Right lobe of liver (tissue), 6 donors: ENCODE results near the gene JADE1. TPM values are rescaled to one million over a fixed set of nuclear protein-coding genes. Genes with fewer than 3 reads are reported as not detected.

Experiments
- ATAC-seq, 4 donors: fragments of 200-7000 bp; cut with Tn5 transposase; one replicate each; pipeline ENCODE4 v1.9.1; 2020; ENCODE audit warnings: mild to moderate bottlenecking in 4 of 4, moderate library complexity in 4 of 4
- DNase-seq, 3 donors: peaks; one replicate each; pipeline ENCODE4 v3.0.0-alpha.2; 2020
- H3K27ac ChIP-seq, 3 donors: fragments of 200-600 bp; one replicate each; pipeline ENCODE4 v1.8.0; 2022
- H3K27me3 ChIP-seq, 2 donors: fragments of 200-600 bp; one replicate each; pipeline ENCODE4 v1.8.0; 2022
- H3K36me3 ChIP-seq, 4 donors: fragments of 200-600 bp; sonication (generic) in 1 of 4; one replicate each; pipeline versions ENCODE4 v1.5.1 to v1.8.0; 2017 to 2022; ENCODE audit warnings: control low read depth in 1 of 4
- H3K4me1 ChIP-seq, 4 donors: fragments of 200-600 bp; sonication (generic) in 1 of 4; one replicate each; pipeline versions ENCODE4 v1.5.1 to v1.8.0; 2017 to 2022; ENCODE audit warnings: control low read depth in 1 of 4
- H3K4me3 ChIP-seq, 3 donors: fragments of 200-600 bp; one replicate each; pipeline ENCODE4 v1.8.0; 2022
- H3K9me3 ChIP-seq, 4 donors: fragments of 200-600 bp; sonication (generic) in 1 of 4; one replicate each; pipeline versions ENCODE4 v1.5.1 to v1.8.0; 2017 to 2022; ENCODE audit warnings: control low read depth in 1 of 4
- POLR2A ChIP-seq: fragments of 450-650 bp; IDR thresholded peaks from one replicate; pipeline ENCODE4 v1.6.1; 2017; ENCODE audit warnings: antibody characterized with exemption, mild to moderate bottlenecking
- WGBS: methylation state at CpG from one replicate; pipeline ENCODE4 v1.1.6; 2018; ENCODE audit warnings: low coverage, low lambda C conversion rate; ENCODE audit not compliant: insufficient coverage; ENCODE audit errors: missing lambda C conversion rate; 5-methylcytosine and 5-hydroxymethylcytosine counted together
- intact Hi-C, 2 donors: fragments of 100-400 bp; cut with DNase I; formaldehyde crosslinking; loops; one replicate each; pipeline versions ENCODE4 v1.11.2 to v1.14.1; 2022
- total RNA-seq, 6 experiments: library from RNA; depleted of rRNA in 2 of 6; stranded (reverse); fragments of >200 nt in 2 of 6; fragmentation: NEBNext Ultra II Directional in 3 of 6; extraction: Animal tissue kit (Norgen Biotek cat#: 25700) in 3 of 6; gene quantifications; one replicate each; pipeline versions ENCODE4 v1.1.0 to v1.2.4, GENCODE V29; 2016 to 2023
- TF ChIP-seq, protein P1 (sequence below), 4 donors: fragments of 200-600 bp in 3 of 4; fragments of 450-650 bp in 1 of 4; IDR thresholded peaks; one replicate each; pipeline versions ENCODE4 v1.5.1 to v1.8.0; 2016 to 2022; ENCODE audit warnings: antibody characterized with exemption in 4 of 4, mild to moderate bottlenecking in 2 of 4
- donor health status: DM: no; HTN: yes; CAD: no.
- donor health status: DM: no; HTN: no; CAD: no.
- donor health status: DM: no; HTN: no; CAD: no.
- donor health status: DM: no; HTN: yes; CAD: no.
- donor health status: DM: no; HTN: yes; CAD: no.

The JADE1 gene
- total RNA-seq, 6 experiments from 2014 or later, result 8.2 to 16.9 (median 9.9) TPM

DNA sequence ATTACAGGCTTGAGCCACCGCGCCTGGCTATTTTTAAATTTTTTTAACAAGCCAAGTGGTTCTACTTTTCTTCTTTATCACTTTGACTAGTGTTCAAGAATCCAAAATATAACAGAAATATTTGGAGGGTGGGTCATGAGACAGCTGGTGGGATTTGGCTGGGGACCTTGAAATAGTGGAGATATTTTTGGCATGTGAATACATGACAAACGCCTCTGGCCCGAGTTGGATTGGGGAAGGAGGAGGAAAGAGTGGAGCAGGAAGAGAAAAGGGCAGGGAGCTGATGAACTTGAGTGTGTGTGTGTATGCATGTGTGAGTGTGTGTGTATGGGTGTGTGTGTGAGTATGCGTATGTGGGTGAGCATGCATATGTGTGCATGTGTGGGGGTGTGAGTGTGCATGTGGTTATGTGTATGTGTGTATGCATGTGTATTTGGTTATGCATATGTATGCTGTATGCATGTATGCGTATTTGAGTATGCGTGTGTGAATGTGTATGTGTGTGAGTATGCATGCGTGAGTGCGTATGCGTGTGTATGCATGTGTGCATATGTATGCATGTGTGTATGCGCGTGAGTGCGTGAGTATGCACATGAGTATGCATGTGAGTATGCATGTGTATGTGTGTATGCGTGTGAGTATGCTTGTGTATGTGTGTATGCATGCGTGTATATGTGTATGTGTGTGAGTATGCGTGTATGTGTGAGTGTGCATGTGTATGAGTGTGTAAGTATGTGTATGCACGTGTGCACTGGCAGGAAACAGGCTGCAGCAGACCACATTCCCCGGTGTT lies 49.6 kb downstream of the JADE1 start:
- 80% methylated on average over 18 of the region's 18 CpGs for WGBS
- ATAC-seq (no peak), DNase-seq (no peak)
- Histone ChIP-seq H3K27me3 (no peaks in the 10 kb centered on the region), H3K36me3 (peaks cover 0 to 66% (median 18%) of the 10 kb centered on the region in 4 donors), H3K9me3 (no peaks in the 10 kb centered on the region), H3K4me1 (no peaks in the 10 kb centered on the region), H3K27ac (no peak overlapping the region), H3K4me3 (no peak overlapping the region)
- intact Hi-C loops, result no loop called here
- TF ChIP-seq, protein P1, sequence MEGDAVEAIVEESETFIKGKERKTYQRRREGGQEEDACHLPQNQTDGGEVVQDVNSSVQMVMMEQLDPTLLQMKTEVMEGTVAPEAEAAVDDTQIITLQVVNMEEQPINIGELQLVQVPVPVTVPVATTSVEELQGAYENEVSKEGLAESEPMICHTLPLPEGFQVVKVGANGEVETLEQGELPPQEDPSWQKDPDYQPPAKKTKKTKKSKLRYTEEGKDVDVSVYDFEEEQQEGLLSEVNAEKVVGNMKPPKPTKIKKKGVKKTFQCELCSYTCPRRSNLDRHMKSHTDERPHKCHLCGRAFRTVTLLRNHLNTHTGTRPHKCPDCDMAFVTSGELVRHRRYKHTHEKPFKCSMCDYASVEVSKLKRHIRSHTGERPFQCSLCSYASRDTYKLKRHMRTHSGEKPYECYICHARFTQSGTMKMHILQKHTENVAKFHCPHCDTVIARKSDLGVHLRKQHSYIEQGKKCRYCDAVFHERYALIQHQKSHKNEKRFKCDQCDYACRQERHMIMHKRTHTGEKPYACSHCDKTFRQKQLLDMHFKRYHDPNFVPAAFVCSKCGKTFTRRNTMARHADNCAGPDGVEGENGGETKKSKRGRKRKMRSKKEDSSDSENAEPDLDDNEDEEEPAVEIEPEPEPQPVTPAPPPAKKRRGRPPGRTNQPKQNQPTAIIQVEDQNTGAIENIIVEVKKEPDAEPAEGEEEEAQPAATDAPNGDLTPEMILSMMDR (IDR thresholded peaks at IDR 0.05), result no peak
- TF ChIP-seq POLR2A, result no peak

DNA sequence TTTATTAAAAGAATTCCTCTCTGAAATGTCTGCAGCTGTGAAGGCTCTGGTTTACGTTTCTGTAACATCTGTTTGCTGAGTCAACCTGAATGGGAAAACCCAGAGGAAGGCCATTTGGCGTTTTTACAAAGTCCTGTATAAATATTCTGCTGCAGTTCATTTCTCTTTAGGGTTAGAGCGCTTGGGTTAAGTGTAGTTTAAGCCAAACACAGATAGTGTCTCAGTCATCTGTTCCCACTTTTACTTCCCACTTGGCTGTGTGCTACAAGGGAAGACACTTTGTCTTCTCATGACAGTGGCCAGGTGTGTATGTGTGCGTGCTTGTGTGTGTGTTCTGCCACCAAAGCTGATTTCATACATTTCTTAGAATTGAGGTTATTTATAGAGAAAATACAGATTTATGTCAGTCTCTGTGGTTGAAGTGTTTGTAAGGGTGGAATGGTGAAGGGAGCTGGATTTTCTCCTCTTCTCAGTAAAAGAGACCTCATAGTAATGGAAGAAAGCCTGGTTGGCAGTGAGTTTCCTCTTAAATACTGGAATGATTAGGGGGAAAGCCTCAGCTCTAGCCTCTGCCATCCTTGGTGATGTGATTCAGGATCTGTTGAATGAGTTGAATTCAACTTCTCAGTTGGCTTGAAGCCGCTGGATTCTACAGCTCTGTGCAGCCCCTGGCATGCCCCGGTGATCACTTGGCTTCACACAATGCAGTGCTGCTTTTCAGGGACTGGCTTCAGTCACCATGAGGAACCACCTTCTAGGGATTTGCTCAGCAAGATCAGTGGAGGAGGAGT lies 50.6 kb downstream of the JADE1 start:
- 50% methylated on average over 4 of the region's 6 CpGs for WGBS

DNA sequence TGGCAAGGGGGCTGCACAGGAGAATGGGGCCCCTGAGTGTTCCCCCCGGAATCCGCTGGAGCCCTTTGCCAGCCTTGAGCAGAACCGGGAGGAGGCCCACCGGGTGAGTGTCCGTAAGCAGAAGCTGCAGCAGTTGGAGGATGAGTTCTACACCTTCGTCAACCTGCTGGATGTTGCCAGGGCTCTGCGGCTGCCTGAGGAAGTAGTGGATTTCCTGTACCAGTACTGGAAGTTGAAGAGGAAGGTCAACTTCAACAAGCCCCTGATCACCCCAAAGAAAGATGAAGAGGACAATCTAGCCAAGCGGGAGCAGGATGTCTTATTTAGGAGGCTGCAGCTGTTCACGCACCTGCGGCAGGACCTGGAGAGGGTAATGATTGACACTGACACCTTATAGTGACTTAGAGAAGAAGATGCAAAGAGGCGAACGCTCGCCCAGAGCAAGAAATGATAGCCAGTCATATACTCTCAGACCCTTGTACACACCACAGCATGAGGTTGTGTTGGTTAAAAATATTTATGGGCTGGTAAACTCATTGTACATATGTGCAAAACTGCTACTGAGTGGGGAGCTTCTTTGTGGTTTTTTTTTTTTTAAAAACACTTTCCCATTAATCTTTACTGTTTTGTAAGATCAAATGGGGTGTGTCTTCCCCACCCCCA lies 52.5 kb downstream of the JADE1 start:
- peaks cover 0 to 48% (median 15%) of the 10 kb centered on the region in 4 donors for H3K36me3 ChIP-seq
- H3K4me1 ChIP-seq, result no peaks in the 10 kb centered on the region
- DNase-seq (no peak), ATAC-seq (no peak)
- H3K9me3 ChIP-seq, result no peaks in the 10 kb centered on the region
- H3K27ac ChIP-seq, result no peak overlapping the region
- no peak overlapping the region for H3K4me3 ChIP-seq
- WGBS, result 79% methylated on average over 5 of the region's 13 CpGs
- H3K27me3 ChIP-seq, result no peaks in the 10 kb centered on the region
- intact Hi-C loops, result no loop called here
- TF ChIP-seq, protein P1 (IDR thresholded peaks at IDR 0.05), result no peak
- TF ChIP-seq POLR2A, result no peak

More for the DNA sequence above, 50.6 kb downstream of the JADE1 start:
- ATAC-seq (peak in 1 of 4 donors; percentile 16), DNase-seq (no peak)
- Histone ChIP-seq H3K27ac (no peak overlapping the region), H3K27me3 (no peaks in the 10 kb centered on the region), H3K4me3 (no peak overlapping the region), H3K4me1 (no peaks in the 10 kb centered on the region), H3K36me3 (peaks cover 0 to 65% (median 20%) of the 10 kb centered on the region in 4 donors), H3K9me3 (no peaks in the 10 kb centered on the region)
- intact Hi-C loops, result no loop called here
- TF ChIP-seq, protein P1 (IDR thresholded peaks at IDR 0.05), result no peak
- TF ChIP-seq POLR2A, result no peak

DNA sequence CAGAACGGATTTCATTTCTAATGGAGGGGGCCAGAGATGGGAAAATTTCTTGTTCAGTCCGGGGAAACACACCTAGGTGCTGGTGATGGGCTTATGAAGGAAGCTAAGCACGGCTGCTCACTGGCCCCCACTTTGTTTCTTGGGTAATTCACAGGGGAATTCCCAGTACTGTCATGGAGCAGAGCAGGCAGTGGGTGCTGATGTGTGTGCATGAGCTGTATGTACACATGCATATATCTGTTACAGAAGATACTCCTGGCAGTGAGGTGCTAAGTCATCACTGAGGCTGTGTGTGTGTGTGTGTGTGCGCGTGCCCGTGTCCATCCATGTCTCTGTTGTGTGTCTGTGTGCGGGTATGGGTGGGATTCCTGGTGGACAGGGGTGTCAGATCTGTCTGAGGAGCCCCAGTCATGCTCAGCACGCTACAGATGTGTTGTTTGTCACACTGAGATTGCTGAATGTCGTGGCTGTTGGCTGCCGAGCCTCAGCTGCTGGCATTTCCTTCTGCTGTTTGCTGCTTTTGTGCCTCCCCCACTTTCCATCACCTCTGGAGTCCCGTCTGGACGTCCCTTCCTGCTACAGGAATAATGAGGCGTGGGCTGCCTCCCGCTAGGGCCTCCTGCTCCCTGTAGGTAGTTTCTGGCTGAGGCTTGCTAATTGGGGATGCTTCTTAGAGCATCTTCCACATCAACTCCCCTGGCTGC lies 53.3 kb downstream of the JADE1 start:
- no peak overlapping the region for H3K4me3 ChIP-seq
- H3K9me3 ChIP-seq, result no peaks in the 10 kb centered on the region
- no peaks in the 10 kb centered on the region for H3K27me3 ChIP-seq
- no peaks in the 10 kb centered on the region for H3K4me1 ChIP-seq
- ATAC-seq (peak in 3 of 4 donors; percentile 8 to 21 (median 9)), DNase-seq (no peak)
- no peak overlapping the region for H3K27ac ChIP-seq
- WGBS, result 74% methylated on average over 3 of the region's 14 CpGs
- intact Hi-C loops, result no loop called here
- TF ChIP-seq POLR2A, result no peak
- TF ChIP-seq, protein P1 (IDR thresholded peaks at IDR 0.05), result no peak
- peaks cover 0 to 42% (median 11%) of the 10 kb centered on the region in 4 donors for H3K36me3 ChIP-seq
